ENCODE results near the gene NMD3. TPM values are rescaled to one million over a fixed set of nuclear protein-coding genes. Genes with fewer than 3 reads are reported as not detected.

NMD3 gene
- polyA plus RNA-seq, 1 experiment: 53.5 TPM

- CTCF ChIA-PET: no interaction called here
- POLR2A ChIA-PET: no interaction called here
- TF ChIP-seq CTCF (IDR thresholded peaks at IDR 0.05; ENCODE audit: insufficient read depth, low read depth, low read length): no peak
- DNase-seq (ENCODE audit: low read depth): no peak
- H3K4me3 ChIP-seq (ENCODE audit: low read depth, low read length): no peak overlapping the region
- no peaks in the 10 kb centered on the region for H3K27me3 ChIP-seq (ENCODE audit: control insufficient read depth, insufficient read depth, low read length)
- H3K36me3 ChIP-seq (ENCODE audit: control insufficient read depth, insufficient read depth, low read length): peaks cover 9% of the 10 kb centered on the region
These were observed 25.9 kb downstream of the NMD3 start for GRCh38 chr3:161247049-161247448.

GRCh38 chr3:161250116-161250515 is 29.0 kb downstream of the NMD3 start:
- CTCF ChIA-PET: interaction anchor here (0.6 kb wide), 1 partner anchor 732 kb away, joined by 3 read pairs; no protein-coding TSS in a partner anchor
- TF ChIP-seq CTCF (IDR thresholded peaks at IDR 0.05; ENCODE audit: insufficient read depth, low read depth, low read length): no peak
- Histone ChIP-seq H3K27me3 (ENCODE audit: control insufficient read depth, insufficient read depth, low read length) (no peaks in the 10 kb centered on the region), H3K36me3 (ENCODE audit: control insufficient read depth, insufficient read depth, low read length) (peaks cover 7% of the 10 kb centered on the region), H3K4me3 (ENCODE audit: low read depth, low read length) (no peak overlapping the region)
- DNase-seq (ENCODE audit: low read depth): no peak
- POLR2A ChIA-PET: no interaction called here

DNA sequence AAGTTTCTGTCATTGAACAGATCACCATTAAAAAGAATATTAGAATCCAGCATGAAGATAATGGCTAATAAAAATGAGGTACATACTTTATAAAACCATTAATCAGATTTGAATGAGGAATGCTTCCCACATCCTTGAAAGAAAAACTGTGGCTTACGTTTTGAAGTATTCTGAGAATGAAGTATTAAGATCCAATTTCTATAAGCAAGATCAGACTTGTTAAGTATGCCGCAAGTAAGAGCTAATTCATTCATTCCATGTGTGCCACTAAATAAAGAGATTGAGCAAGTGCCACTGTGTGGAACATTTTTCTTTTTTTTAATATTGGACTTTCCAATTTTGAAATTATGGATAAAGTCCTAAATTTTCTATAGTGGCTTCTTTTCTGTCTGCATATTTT is 30.6 kb downstream of the NMD3 start:
- no peak for DNase-seq (ENCODE audit: low read depth)
- Histone ChIP-seq H3K27me3 (ENCODE audit: control insufficient read depth, insufficient read depth, low read length) (no peaks in the 10 kb centered on the region), H3K36me3 (ENCODE audit: control insufficient read depth, insufficient read depth, low read length) (peaks cover 7% of the 10 kb centered on the region), H3K4me3 (ENCODE audit: low read depth, low read length) (no peak overlapping the region)
- TF ChIP-seq CTCF (IDR thresholded peaks at IDR 0.05; ENCODE audit: insufficient read depth, low read depth, low read length): no peak
- ChIA-PET POLR2A (no interaction called here), CTCF (no interaction called here)

GRCh38 chr3:161252143-161252542 is 31.0 kb downstream of the NMD3 start:
- Histone ChIP-seq H3K27me3 (ENCODE audit: control insufficient read depth, insufficient read depth, low read length) (no peaks in the 10 kb centered on the region), H3K36me3 (ENCODE audit: control insufficient read depth, insufficient read depth, low read length) (peaks cover 7% of the 10 kb centered on the region), H3K4me3 (ENCODE audit: low read depth, low read length) (no peak overlapping the region)
- TF ChIP-seq CTCF (IDR thresholded peaks at IDR 0.05; ENCODE audit: insufficient read depth, low read depth, low read length): no peak
- ChIA-PET CTCF (interaction anchor here (1.2 kb wide), 1 partner anchor 8 kb away, joined by 3 read pairs; no protein-coding TSS in a partner anchor), POLR2A (no interaction called here)
- DNase-seq (ENCODE audit: low read depth): no peak

DNA sequence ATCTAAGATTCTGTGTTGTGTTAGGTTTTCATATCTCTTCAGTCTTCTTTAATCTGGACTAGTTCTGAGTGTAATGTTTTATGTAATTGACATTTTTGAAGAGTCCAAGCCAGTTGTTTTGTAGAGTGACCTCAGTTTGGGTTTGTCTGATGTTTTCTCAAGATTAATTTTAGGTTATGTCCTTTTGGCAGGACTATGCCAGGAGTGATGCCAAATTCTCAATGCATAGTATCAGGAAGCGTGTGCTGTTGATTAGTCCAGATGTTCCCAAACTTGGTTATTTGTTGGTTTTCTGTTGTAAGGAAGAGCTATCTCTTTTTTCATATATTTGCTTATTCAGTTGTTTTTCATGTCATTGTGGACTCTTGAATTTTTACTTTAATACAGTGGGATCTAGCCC is 32.6 kb downstream of the NMD3 start:
- H3K36me3 ChIP-seq (ENCODE audit: control insufficient read depth, insufficient read depth, low read length): peaks cover 4% of the 10 kb centered on the region
- no peak for TF ChIP-seq CTCF (IDR thresholded peaks at IDR 0.05; ENCODE audit: insufficient read depth, low read depth, low read length)
- POLR2A ChIA-PET: interaction anchor here (1.0 kb wide), 1 partner anchor 9 kb away, joined by 5 read pairs; no protein-coding TSS in a partner anchor

More for the DNA sequence above, 32.6 kb downstream of the NMD3 start:
- CTCF ChIA-PET: no interaction called here
- DNase-seq (ENCODE audit: low read depth): no peak
- no peak overlapping the region for H3K4me3 ChIP-seq (ENCODE audit: low read depth, low read length)
- no peaks in the 10 kb centered on the region for H3K27me3 ChIP-seq (ENCODE audit: control insufficient read depth, insufficient read depth, low read length)
